Measurements from ENCODE around the gene GARNL3.

Gene GARNL3

DNA sequence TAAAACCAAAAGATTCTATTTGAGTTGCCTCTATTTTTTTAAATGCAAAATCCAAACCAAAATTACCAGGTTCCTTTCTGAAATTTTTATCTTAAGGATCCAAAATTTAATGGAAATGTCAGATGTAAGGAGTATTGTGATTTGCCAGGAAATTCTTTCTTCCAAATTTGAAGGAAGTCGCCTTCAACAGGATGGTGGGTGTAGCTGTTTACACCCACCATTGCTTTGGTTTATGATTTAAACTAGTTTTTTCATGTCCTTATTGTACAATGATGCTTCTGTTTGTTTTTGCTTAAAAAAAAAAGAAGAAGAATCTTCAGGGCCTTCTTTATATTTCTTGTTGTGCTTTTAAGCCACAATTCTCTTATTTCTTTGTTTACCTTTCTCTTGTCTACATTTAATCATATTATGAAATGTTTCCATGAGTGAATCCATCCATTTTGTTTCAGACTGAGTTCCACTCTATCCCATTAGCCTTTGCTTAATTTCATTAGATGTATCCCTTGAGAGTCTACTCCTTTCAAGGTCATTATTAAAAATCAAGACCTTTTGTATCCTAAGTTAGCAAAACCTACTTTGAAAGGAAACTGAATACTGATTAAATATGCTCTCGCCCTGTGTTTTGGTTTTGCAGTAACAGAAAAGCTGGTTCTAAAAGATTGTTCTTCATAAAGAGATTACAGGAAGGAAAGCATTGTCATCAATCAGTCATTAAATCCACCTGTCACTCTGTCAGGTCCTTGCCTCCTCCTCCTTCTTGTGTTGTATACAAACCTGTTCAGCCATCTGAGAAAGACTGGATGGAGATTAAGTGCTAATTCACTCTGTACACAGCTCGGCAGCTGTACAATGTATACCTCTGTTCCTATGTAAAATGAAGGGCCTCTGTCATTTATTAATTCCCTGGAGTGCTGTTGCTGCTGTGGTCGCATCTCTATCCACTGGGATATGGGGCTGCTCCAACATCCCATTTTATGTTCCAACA lies 86.9 kb downstream of the GARNL3 start:
- no peak for DNase-seq (ENCODE audit: low read depth in 2 of 2)

DNA sequence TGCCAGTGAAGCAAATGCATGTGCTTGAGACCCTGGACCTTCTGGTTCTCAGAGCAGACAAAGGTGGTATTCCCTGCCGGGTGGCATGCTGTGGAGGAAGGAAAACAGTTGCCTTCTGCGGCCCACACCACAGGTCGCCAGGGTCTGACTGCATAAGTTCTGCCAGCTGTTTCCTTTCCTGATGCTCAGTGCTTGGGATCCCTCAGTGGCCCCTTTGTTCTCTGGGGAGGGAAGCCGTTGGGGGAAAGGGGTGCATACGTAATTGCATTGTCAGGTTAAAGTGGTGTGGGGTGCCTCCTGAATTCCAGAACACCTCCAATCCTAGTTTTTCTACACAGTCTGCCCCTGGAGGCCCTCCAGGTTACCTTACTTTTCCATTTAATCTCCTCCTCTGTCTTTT lies 89.3 kb downstream of the GARNL3 start:
- DNase-seq (ENCODE audit: low read depth in 2 of 2), result no peak

- no peak for DNase-seq (ENCODE audit: low read depth in 2 of 2)
Observed at GRCh38 chr9:127356906-127357305, 92.3 kb downstream of the GARNL3 start.

DNA sequence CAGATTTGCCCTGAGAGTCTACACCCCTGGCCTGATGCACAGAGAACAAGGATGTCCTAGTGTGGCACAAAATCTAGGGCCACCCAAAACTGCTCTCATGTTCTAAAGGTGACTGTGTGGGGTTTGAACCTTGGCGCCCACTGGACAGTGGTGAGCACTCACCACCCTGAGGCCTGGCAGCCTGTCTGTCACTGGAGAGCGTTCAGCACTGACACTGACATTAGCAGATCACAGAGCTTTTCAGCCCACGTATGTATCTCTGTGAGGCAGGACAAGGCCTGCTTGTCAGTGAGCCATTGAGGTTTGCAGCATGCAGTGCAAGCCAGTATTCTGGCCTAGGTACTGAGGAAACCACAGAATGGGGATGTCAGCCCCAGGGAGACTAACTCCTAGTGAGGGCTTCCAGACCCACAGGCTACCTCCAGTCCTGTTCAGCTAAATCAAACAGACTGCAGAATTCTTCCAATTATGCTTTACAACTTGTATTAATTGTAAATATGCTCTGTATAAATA lies 93.5 kb downstream of the GARNL3 start:
- no peak for DNase-seq (ENCODE audit: low read depth in 2 of 2)

DNA sequence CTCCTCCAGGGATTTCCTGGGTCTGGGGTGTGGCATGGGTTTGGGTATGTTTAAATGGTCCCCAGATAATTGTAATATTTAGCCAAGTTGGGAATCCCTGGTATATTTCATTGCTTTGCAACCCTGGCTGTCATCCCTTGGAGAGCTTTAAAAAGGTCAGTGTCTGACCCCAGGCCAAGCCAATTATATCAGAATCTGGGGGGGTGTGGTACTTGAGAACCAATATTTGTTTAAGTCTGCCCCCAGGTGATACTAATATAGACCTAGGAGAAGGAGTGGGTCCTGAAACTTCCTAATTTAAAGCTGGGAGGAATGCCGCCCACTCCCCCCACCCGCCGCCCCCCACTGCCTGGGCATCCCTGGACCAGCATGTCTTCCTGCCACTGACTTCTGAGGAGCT lies 94.2 kb downstream of the GARNL3 start:
- DNase-seq (ENCODE audit: low read depth in 2 of 2), result no peak

GRCh38 chr9:127360250-127360649 lies 95.7 kb downstream of the GARNL3 start:
- DNase-seq (ENCODE audit: low read depth in 2 of 2), result no peak

DNA sequence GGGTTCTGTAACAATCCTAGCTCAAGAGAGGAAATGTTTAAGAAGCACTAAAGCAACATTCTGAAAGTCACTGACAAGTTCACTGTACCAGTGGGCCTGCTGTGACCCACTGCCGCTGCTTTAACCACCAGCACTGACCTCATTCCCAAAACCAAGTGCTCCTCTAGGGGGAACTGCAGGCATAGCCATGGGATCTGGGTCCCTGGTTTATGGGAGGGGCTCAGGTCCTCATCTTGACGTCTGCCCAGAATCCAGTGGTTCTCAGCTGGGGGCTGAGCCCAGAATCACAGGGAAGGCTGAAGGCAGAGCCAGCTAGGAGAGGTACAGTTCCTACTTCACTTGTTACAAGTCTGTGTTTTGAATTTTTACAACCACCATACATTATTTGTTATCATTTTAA lies 96.3 kb downstream of the GARNL3 start:
- DNase-seq (ENCODE audit: low read depth in 2 of 2), result no peak

- no peak for DNase-seq (ENCODE audit: low read depth in 2 of 2)
Observed at GRCh38 chr9:127361561-127361960, 97.0 kb downstream of the GARNL3 start.

DNA sequence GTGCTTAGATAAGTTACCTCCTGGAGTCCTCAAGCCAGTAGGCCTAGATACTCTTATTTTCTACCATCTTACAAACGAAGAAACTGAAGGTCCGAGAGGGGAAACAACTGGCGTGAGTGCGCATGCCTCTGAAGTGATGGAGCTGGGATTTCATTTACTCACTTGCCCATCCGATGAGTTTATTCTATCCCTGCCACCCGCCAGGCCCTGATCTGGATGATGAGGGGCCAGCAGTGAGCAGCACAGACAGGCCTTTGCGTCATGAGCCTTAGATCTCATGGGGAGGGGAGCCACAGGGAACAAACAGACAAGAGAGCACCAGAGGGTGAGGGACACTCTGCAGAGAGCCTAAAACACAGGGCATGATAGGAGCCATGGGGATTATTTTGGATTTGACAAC lies 98.3 kb downstream of the GARNL3 start:
- no peak for DNase-seq (ENCODE audit: low read depth in 2 of 2)

DNA sequence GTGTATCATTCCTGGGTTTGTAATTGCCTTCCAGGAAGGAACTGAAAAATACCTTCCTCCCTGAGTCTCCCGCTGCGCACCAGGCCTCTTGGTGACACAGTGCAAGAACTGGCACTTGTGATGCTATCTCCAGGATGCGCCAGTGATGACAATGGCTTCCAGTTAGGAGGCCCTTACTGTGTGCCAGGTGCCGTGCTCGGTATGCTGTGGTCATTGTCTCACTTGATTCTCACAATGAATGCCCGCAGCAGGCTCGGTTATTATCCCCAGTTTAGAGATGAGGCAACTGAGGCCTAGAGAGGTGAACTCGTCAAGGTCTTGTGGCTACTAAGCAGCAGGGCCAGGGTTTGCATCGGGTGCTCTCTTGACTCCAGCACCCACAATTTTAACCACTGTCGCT lies 100.9 kb downstream of the GARNL3 start:
- no peak for DNase-seq (ENCODE audit: low read depth in 2 of 2)

DNA sequence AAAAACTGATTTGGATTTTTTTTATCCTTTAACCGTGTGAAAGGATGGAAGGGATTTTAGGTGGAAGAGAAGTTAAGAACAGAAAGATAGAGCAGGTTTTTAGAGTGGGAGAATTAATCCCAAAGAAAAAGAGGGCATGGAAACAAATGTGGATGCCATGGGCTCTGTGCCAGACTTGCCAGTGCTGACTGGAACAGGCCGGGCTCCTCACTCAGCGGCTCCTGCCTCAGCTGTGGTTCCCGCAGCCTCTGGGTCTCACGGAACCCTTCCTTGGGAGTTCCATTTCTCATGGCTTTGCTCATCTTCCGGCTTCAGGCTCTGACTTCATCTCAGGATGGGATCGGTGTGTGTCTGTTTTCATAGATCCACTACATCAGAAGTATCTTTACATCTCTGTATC lies 102.0 kb downstream of the GARNL3 start:
- no peak for DNase-seq (ENCODE audit: low read depth in 2 of 2)

GRCh38 chr9:127368852-127369402 lies 104.4 kb downstream of the GARNL3 start:
- no peak for DNase-seq (ENCODE audit: low read depth in 2 of 2)

- no peak for DNase-seq (ENCODE audit: low read depth in 2 of 2)
Observed at GRCh38 chr9:127369428-127369827, 104.9 kb downstream of the GARNL3 start.

DNA sequence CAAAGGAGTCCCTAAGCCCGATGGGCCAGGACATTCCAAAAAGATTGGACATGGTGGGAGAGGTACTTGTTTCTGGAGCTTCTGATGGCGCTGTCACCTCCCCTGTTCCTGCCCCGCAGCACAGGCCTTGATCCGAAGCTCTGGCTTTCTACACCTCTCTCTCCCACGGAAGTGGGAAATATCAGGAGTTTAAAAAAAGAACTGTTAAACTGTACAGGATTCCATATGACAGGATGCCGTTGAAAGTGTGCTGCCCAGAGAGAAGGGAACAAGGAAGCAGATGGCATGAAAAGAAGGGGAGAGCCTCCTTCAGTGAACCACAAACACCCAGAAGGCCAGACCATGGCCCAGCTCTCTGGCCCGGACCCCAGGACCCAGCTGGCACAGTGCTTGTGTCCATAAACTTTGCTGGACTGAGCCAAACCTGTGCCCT lies 105.6 kb downstream of the GARNL3 start:
- DNase-seq (ENCODE audit: low read depth in 2 of 2), result no peak

- no peak for DNase-seq (ENCODE audit: low read depth in 2 of 2)
Observed at GRCh38 chr9:127370672-127371648, 106.4 kb downstream of the GARNL3 start.

GRCh38 chr9:127380479-127380878 lies 115.9 kb downstream of the GARNL3 start:
- DNase-seq (ENCODE audit: low read depth in 2 of 2), result no peak

GRCh38 chr9:127382541-127382940 lies 118.0 kb downstream of the GARNL3 start:
- no peak for DNase-seq (ENCODE audit: low read depth in 2 of 2)

DNA sequence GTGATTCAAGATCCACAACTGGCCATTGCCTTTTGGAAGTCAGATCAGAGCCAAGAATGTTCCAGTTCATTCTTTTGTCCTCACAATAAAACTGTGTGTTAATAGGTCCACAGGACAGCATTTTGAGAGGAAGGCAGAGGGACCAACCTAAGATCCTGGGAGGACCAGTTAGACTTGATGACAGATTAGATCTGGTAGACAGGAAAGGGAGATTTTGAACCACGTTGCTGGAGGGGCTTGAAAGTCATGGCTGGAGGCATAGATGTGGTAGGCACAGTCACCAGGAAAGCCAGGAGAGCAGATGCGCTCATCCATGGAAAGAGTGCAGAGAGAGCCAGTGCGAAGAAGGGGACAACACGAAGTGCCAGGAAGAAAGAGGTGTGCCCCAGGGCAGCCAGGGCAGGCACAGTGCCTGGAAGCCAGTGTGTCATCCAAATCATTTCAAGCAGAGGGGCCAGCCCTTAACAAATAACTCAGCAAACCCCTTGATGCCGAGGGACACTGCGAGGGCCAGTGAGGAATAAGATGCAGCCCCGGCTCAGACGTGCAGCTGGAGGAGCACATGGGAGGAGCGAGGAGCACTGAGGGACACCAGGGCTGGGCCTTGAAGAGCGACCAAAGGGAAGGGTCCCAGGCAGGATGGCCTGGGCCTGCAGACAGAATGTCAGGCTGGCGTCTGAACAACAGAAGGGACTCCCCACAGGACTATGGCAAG lies 119.6 kb downstream of the GARNL3 start:
- DNase-seq (ENCODE audit: low read depth in 2 of 2), result no peak

DNA sequence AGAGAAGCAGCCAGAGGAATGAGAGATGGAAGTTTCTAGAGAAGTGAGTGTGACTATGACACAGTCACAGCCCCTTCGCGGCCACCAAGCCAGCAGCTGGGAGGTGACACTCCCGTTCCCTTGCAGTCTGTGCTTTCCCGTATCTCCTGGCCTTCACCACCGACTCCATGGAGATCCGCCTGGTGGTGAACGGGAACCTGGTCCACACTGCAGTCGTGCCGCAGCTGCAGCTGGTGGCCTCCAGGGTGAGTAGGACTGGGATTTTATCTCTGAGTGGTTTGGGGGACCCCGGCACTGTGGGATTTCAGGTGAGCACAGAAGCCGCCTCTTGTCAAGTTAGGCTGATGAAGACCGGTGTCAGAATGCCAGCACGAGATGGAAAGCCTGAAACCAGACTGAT lies 120.3 kb downstream of the GARNL3 start:
- DNase-seq (ENCODE audit: low read depth in 2 of 2), result no peak

- no peak for DNase-seq (ENCODE audit: low read depth in 2 of 2)
Observed at GRCh38 chr9:127386249-127386648, 121.7 kb downstream of the GARNL3 start.

DNA sequence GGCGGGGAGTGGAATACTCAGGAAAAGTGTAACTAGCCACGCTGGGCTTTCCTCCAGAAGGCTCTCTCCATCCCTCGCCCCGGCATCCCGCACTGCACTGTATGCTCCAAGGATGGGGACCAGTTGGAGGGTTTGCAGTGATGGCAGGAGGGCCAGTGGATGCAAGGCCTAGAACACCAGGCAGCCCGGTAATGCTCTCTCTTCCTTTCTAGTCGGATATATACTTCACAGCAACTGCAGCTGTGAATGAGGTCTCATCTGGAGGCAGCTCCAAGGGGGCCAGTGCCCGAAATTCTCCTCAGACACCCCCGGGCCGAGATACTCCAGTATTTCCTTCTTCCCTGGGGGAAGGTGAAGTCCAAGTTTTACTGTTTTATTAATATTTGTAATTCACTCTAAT lies 122.4 kb downstream of the GARNL3 start:
- no peak for DNase-seq (ENCODE audit: low read depth in 2 of 2)
